Peyer's patch (tissue), 4 donors: ENCODE measurements around the gene SAE1.

Source experiments
- POLR2A ChIP-seq, 2 donors: fragments of 450-650 bp; IDR thresholded peaks; one replicate each; pipeline ENCODE4 v1.5.1; 2017; ENCODE audit warnings: antibody characterized with exemption in 2 of 2, mild to moderate bottlenecking in 2 of 2, moderate library complexity in 2 of 2
- TF ChIP-seq, protein P1 (sequence below), 6 experiments: fragments of 450-650 bp in 4 of 6; fragments of 200-600 bp in 2 of 6; sonication (generic) in 1 of 6; IDR thresholded peaks; one replicate each; pipeline ENCODE4 v1.5.1; 2017 to 2019; ENCODE audit warnings: antibody characterized with exemption in 6 of 6, mild to moderate bottlenecking in 3 of 6, moderate library complexity in 1 of 6

DNA sequence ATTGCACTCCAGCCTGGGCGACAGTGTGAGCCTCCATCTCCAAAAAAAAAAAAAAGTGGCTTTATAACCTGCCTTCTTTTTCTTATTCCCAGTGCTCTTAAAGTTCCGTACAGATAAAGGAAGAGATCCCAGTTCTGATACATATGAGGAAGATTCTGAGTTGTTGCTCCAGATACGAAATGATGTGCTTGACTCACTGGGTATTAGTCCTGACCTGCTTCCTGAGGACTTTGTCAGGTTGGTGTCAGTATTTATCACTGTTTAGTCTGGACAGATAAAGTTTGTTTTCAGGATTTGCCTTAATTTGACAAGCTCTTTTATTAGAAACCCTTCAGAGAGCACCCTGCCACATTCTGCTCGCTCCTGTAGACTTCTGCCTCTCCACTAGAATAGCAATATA lies 66.5 kb downstream of the SAE1 start:
- TF ChIP-seq POLR2A (IDR thresholded peaks at IDR 0.05): no peak
- TF ChIP-seq, protein P1, sequence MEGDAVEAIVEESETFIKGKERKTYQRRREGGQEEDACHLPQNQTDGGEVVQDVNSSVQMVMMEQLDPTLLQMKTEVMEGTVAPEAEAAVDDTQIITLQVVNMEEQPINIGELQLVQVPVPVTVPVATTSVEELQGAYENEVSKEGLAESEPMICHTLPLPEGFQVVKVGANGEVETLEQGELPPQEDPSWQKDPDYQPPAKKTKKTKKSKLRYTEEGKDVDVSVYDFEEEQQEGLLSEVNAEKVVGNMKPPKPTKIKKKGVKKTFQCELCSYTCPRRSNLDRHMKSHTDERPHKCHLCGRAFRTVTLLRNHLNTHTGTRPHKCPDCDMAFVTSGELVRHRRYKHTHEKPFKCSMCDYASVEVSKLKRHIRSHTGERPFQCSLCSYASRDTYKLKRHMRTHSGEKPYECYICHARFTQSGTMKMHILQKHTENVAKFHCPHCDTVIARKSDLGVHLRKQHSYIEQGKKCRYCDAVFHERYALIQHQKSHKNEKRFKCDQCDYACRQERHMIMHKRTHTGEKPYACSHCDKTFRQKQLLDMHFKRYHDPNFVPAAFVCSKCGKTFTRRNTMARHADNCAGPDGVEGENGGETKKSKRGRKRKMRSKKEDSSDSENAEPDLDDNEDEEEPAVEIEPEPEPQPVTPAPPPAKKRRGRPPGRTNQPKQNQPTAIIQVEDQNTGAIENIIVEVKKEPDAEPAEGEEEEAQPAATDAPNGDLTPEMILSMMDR (IDR thresholded peaks at IDR 0.05): no peak
